Measurements from ENCODE around the gene SGPP1. TPM values are rescaled to one million over a fixed set of nuclear protein-coding genes. Genes with fewer than 3 reads are reported as not detected.
A peak's percentile ranks its signal among the peaks of the same experiment; 100 is the strongest.

The SGPP1 gene
- polyA plus RNA-seq, 3 donors: 3.3 to 13.3 (median 7.6) TPM

- intact Hi-C loops (cut with micrococcal nuclease): no loop called here
- H3K79me2 ChIP-seq (ENCODE audit: insufficient read depth, low read length): no peaks in the 10 kb centered on the region
- no peak overlapping the region for H2AFZ ChIP-seq (ENCODE audit: insufficient read depth, low read depth, low read length, poor library complexity, severe bottlenecking)
- H3K27ac Mint-ChIP-seq: no peak overlapping the region
- H3K4me1 Mint-ChIP-seq: peaks cover 3% of the 10 kb centered on the region
- H3K9me3 Mint-ChIP-seq: peaks cover 14 to 29% (median 26%) of the 10 kb centered on the region in 7 donors
- H4K20me1 ChIP-seq (ENCODE audit: insufficient read depth, low read length): peaks cover 5% of the 10 kb centered on the region
- DNase-seq: no peak
- no peak for TF ChIP-seq CTCF (IDR thresholded peaks at IDR 0.05)
- H3K4me3 Mint-ChIP-seq: no peak overlapping the region
- H3K36me3 ChIP-seq (replicated peaks in 1 of 2; ENCODE audit: control insufficient read depth in 1 of 2, insufficient read depth in 2 of 2, low read length in 2 of 2): no peaks in the 10 kb centered on the region
- WGBS (ENCODE audit: insufficient coverage): 84% methylated on average over 2 of the region's 2 CpGs
- H3K27me3 ChIP-seq (ENCODE audit: control insufficient read depth in 2 of 2, insufficient read depth in 2 of 2, low read length in 2 of 2): no peaks in the 10 kb centered on the region
- no peaks in the 10 kb centered on the region for H3K27me3 Mint-ChIP-seq (ENCODE audit: low read depth in 3 of 3)
- H3K4me3 ChIP-seq (replicated peaks in 1 of 3; ENCODE audit: low read depth in 2 of 3, low read length in 3 of 3): no peak overlapping the region
- no peaks in the 10 kb centered on the region for H3K4me1 ChIP-seq (ENCODE audit: control insufficient read depth in 1 of 2, insufficient read depth in 2 of 2, low read length in 2 of 2)
- no peak overlapping the region for H3K9ac ChIP-seq (ENCODE audit: insufficient read depth, low read length, poor library complexity, severe bottlenecking)
- peaks cover 5 to 6% of the 10 kb centered on the region in 2 donors for H3K36me3 Mint-ChIP-seq
- no peak overlapping the region for H3K27ac ChIP-seq (ENCODE audit: low read depth in 1 of 2, low read length in 2 of 2)
- no peak overlapping the region for H3K4me2 ChIP-seq (replicated peaks; ENCODE audit: extremely low read depth, low read length, poor library complexity, severe bottlenecking)
- H3K9me3 ChIP-seq (replicated peaks in 1 of 2; ENCODE audit: control insufficient read depth in 1 of 2, insufficient read depth in 1 of 2, low read length in 2 of 2): peaks cover 16 to 26% of the 10 kb centered on the region in 2 donors
Observed at GRCh38 chr14:63713058-63713457, 14.8 kb downstream of the SGPP1 start.

GRCh38 chr14:63712123-63712522, 15.7 kb downstream of the SGPP1 start:
- Histone ChIP-seq H3K79me2 (ENCODE audit: insufficient read depth, low read length) (no peaks in the 10 kb centered on the region), H3K36me3 (replicated peaks in 1 of 2; ENCODE audit: control insufficient read depth in 1 of 2, insufficient read depth in 2 of 2, low read length in 2 of 2) (no peaks in the 10 kb centered on the region), H3K9ac (ENCODE audit: insufficient read depth, low read length, poor library complexity, severe bottlenecking) (no peak overlapping the region), H3K4me2 (replicated peaks; ENCODE audit: extremely low read depth, low read length, poor library complexity, severe bottlenecking) (no peak overlapping the region), H3K4me1 (ENCODE audit: control insufficient read depth in 1 of 2, insufficient read depth in 2 of 2, low read length in 2 of 2) (no peaks in the 10 kb centered on the region), H3K27ac (ENCODE audit: low read depth in 1 of 2, low read length in 2 of 2) (no peak overlapping the region), H3K4me3 (replicated peaks in 1 of 3; ENCODE audit: low read depth in 2 of 3, low read length in 3 of 3) (no peak overlapping the region), H2AFZ (ENCODE audit: insufficient read depth, low read depth, low read length, poor library complexity, severe bottlenecking) (no peak overlapping the region), H3K9me3 (replicated peaks in 1 of 2; ENCODE audit: control insufficient read depth in 1 of 2, insufficient read depth in 1 of 2, low read length in 2 of 2) (peaks cover 7 to 18% of the 10 kb centered on the region in 2 donors), H4K20me1 (ENCODE audit: insufficient read depth, low read length) (peaks cover 5% of the 10 kb centered on the region), H3K27me3 (ENCODE audit: control insufficient read depth in 2 of 2, insufficient read depth in 2 of 2, low read length in 2 of 2) (no peaks in the 10 kb centered on the region)
- peaks cover 3% of the 10 kb centered on the region for H3K4me1 Mint-ChIP-seq
- H3K36me3 Mint-ChIP-seq: peaks cover 2 to 5% of the 10 kb centered on the region in 2 donors
- peaks cover 10 to 20% (median 17%) of the 10 kb centered on the region in 7 donors for H3K9me3 Mint-ChIP-seq
- no peak for TF ChIP-seq CTCF (IDR thresholded peaks at IDR 0.05)
- no peaks in the 10 kb centered on the region for H3K27me3 Mint-ChIP-seq (ENCODE audit: low read depth in 3 of 3)
- intact Hi-C loops (cut with micrococcal nuclease): no loop called here
- peak overlapping the region in 1 of 2 donors; percentile 42 for H3K4me3 Mint-ChIP-seq
- peak overlapping the region in 1 of 7 donors; percentile 10 for H3K27ac Mint-ChIP-seq
- no peak for DNase-seq

All from CD14-positive monocyte (primary cell).